HTERT RPE-1 (cell line): ENCODE measurements around the gene LRBA.

Experiments used
- in situ Hi-C: fragments of 300-500 bp; cut with MboI; formaldehyde crosslinking; loops from 4 replicates; pipeline ENCODE4 v1.14.3; 2020; ENCODE audit warnings: low sequenced_read_pairs

The LRBA gene

GRCh38 chr4:150591904-150592303 is 423.2 kb downstream of the LRBA start:
- in situ Hi-C loops = no loop called here

- in situ Hi-C loops = no loop called here
Measured at GRCh38 chr4:150591406-150591805, 423.7 kb downstream of the LRBA start.

GRCh38 chr4:150590631-150591030 is 424.5 kb downstream of the LRBA start:
- in situ Hi-C loops = no loop called here

DNA sequence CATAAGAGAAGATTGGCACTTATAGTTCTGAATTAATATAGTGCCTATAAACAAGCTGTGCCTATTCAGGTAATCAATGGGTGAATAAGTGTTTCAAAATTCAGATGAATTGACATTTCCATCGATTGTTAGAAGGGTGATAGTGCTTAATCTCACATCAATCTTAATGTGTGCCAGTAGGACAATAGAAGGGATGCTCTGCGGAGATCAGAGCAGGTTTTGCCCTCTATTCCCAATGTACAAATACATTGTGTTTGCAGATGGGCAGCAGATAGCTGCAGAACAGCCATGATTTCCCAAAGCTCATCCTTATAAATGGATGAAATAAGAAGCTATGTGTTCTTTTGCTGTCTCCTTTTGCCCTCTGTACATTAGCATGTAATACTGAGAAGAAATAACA is 425.9 kb downstream of the LRBA start:
- in situ Hi-C loops = no loop called here

GRCh38 chr4:150588316-150588715 is 426.8 kb downstream of the LRBA start:
- in situ Hi-C loops = no loop called here

- in situ Hi-C loops = no loop called here
Measured at GRCh38 chr4:150586162-150586810, 428.8 kb downstream of the LRBA start.

GRCh38 chr4:150585611-150586010 is 429.5 kb downstream of the LRBA start:
- in situ Hi-C loops = no loop called here

GRCh38 chr4:150584111-150584915 is 430.8 kb downstream of the LRBA start:
- in situ Hi-C loops = no loop called here

GRCh38 chr4:150583287-150584110 is 431.6 kb downstream of the LRBA start:
- in situ Hi-C loops = no loop called here

DNA sequence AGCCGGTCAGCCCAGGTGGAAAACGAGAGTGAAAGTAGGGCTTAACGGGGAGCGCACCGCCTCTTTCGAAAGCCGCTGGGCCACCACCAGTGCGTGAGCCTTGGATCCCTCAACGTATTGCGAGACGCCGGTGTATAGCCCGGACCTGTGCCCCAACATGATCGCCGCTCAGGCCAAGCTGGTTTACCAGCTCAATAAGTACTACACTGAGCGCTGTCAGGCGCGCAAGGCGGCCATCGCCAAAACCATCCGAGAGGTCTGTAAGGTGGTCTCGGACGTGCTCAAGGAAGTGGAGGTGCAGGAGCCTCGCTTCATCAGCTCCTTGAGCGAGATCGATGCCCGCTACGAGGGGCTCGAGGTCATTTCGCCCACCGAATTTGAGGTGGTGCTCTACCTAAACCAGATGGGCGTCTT is 432.2 kb downstream of the LRBA start:
- in situ Hi-C loops = no loop called here

GRCh38 chr4:150582146-150582872 is 432.8 kb downstream of the LRBA start, which contains the start of gene MAB21L2:
MAB21L2 (plus strand) TSS chr4:150582151; CDS start chr4:150583030, 879 bp downstream.
- in situ Hi-C loops = no loop called here

DNA sequence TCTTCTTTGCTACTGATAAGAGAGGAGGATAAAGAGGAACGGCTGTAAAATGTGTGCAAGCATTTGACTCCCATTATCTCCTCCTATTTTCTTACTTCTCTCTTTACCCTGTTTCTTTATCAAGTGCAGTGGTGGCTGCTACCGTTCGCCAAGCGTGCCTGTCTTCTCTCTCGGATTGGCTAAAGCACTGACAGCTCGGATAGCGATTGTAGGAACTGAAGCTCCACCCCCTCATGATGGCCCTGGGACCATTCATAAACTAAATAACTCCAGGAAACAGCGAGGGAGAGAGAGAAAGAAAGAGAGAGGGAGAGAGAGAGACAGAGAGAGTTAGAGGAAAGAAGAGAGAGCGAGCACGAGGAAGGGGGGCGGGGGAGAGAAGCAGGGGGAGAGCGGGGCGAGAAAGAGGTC is 433.4 kb downstream of the LRBA start:
- in situ Hi-C loops = no loop called here

GRCh38 chr4:150581056-150581605 is 434.0 kb downstream of the LRBA start:
- in situ Hi-C loops = no loop called here

GRCh38 chr4:150580306-150580705 is 434.8 kb downstream of the LRBA start:
- in situ Hi-C loops = no loop called here

- in situ Hi-C loops = no loop called here
Measured at GRCh38 chr4:150579551-150580234, 435.4 kb downstream of the LRBA start.

- in situ Hi-C loops = no loop called here
Measured at GRCh38 chr4:150578745-150579501, 436.2 kb downstream of the LRBA start.

DNA sequence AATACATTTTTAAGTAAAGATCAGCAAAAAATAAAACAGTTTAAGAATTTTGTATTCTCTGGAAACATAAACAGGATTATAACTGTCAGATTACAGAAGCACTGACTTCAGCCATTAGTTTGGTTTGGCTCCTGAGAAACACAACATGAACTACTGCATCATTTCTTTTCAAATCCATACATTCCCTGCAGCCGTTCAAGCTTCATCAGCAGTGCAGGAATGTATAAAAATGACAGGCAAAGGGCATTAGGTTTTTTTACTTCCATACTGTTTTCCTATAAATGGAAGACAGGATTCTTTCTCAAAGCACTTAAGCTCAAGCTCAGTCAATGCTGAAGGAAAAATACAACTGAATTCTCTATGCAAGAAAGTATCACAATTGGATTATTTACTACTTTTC is 437.3 kb downstream of the LRBA start:
- in situ Hi-C loops = no loop called here

- in situ Hi-C loops = no loop called here
Measured at GRCh38 chr4:150574678-150575077, 440.4 kb downstream of the LRBA start.

DNA sequence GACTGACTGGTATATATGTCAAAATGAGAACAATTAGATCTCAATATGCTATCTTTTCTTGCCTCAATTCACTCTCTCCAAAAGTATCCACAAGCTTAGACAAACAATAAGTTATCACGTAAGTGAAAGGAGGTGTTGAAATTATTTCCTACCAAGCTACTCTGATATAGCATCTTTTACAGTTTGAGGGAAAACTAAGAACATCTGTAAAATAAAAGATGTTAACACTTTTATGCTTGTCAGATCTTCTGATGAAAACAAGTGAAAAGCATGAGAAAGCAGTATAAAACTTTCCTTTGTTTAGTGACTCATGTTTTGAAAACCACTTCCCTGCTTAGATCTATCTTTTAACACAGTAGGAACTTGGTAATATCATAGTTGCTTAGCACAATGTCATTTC is 441.6 kb downstream of the LRBA start:
- in situ Hi-C loops = no loop called here
